GM12878 (cell line): ENCODE measurements around the gene BNIP3. TPM values are rescaled to one million over a fixed set of nuclear protein-coding genes. Genes with fewer than 3 reads are reported as not detected.

Source experiments
- ATAC-seq: fragments of 200-7000 bp; cut with Tn5 transposase; 3 replicates; pipeline ENCODE4 v1.9.1; 2020; ENCODE audit warnings: mild to moderate bottlenecking, moderate library complexity
- BruUV-seq: library from RNA; stranded (reverse); fragments of 400-500 nt; replicated peaks from 2 replicates; lab custom pipeline; 2021; lab: Mats Ljungman, UMichigan
- CTCF ChIA-PET: fragments of 300-600 bp; sonication (Branson Sonifier 250); formaldehyde crosslinking; extraction: SDS; loops from one replicate; lab custom pipeline; 2021; ENCODE audit warnings: inconsistent platforms; lab: Yijun Ruan, JAX
- POLR2A ChIA-PET: fragments of 350-600 bp; formaldehyde crosslinking; extraction: SDS; loops from one replicate; lab custom pipeline; 2021; ENCODE audit warnings: inconsistent platforms; lab: Charles Lee
- RAD21 ChIA-PET: fragments of 300-600 bp; sonication (Branson Sonifier 250); formaldehyde crosslinking; loops from one replicate; lab custom pipeline; 2023; ENCODE audit warnings: antibody characterized with exemption; ENCODE audit not compliant: unreplicated experiment; lab: Charles Lee
- SMC1A ChIA-PET: fragments of 300-600 bp; sonication (Branson Sonifier 250); formaldehyde crosslinking; loops from one replicate; lab custom pipeline; 2023; ENCODE audit not compliant: unreplicated experiment, uncharacterized antibody; lab: Charles Lee
- DNase-seq: peaks from one replicate; pipeline ENCODE4 v3.0.0-alpha.2; 2011; ENCODE audit warnings: low read depth, low spot score
- FAIRE-seq: peaks from 3 replicates; lab custom pipeline; 2011; peaks lifted over from hg19 to GRCh38; lab: Jason Lieb, UNC
- H2AFZ ChIP-seq: 2 replicates; pipeline ENCODE4 v1.6.0; 2011; ENCODE audit warnings: low read depth, low read length, control low read depth; ENCODE audit not compliant: control insufficient read depth
- H3K27ac ChIP-seq: 2 replicates; pipeline ENCODE4 v1.5.1; 2011; ENCODE audit warnings: control low read depth; ENCODE audit not compliant: control insufficient read depth, insufficient read depth
- H3K27me3 ChIP-seq, 2 experiments: replicated peaks in 1 of 2; 2 replicates each; pipeline versions ENCODE4 v1.6.0 to v1.6.1; 2011; ENCODE audit warnings: low read length in 1 of 2; ENCODE audit not compliant: control insufficient read depth in 2 of 2, insufficient read depth in 2 of 2
- H3K36me3 ChIP-seq, 2 experiments: 2 replicates each; pipeline ENCODE4 v1.5.1; 2011; ENCODE audit warnings: low read length in 1 of 2; ENCODE audit not compliant: control insufficient read depth in 2 of 2, insufficient read depth in 2 of 2
- H3K4me1 ChIP-seq: 2 replicates; pipeline ENCODE4 v1.6.1; 2011; ENCODE audit warnings: mild to moderate bottlenecking, low read length, moderate library complexity, mixed read lengths; ENCODE audit not compliant: control insufficient read depth, insufficient read depth
- H3K4me2 ChIP-seq: 2 replicates; pipeline ENCODE4 v1.6.0; 2011; ENCODE audit warnings: control low read depth; ENCODE audit not compliant: control insufficient read depth, insufficient read depth
- H3K4me3 ChIP-seq: fragments of 200-600 bp; sonication (generic); 2 replicates; pipeline ENCODE4 v1.5.1; 2016
- H3K79me2 ChIP-seq: 2 replicates; pipeline ENCODE4 v1.6.0; 2011; ENCODE audit warnings: low read length; ENCODE audit not compliant: control insufficient read depth, insufficient read depth
- H3K9ac ChIP-seq: 2 replicates; pipeline ENCODE4 v1.8.0; 2011; ENCODE audit warnings: low read length, control low read depth, mixed read lengths; ENCODE audit not compliant: control insufficient read depth, insufficient read depth
- H3K9me3 ChIP-seq: replicated peaks from 3 replicates; pipeline ENCODE4 v1.5.1; 2011; ENCODE audit warnings: mild to moderate bottlenecking, low read length; ENCODE audit not compliant: control insufficient read depth, insufficient read depth
- H4K20me1 ChIP-seq: 2 replicates; pipeline ENCODE4 v1.6.0; 2011; ENCODE audit not compliant: control insufficient read depth, insufficient read depth
- CBX3 ChIP-seq: fragments of 200-600 bp; sonication (generic); IDR thresholded peaks from 2 replicates; pipeline ENCODE4 v1.6.1; 2016; ENCODE audit warnings: low read depth, borderline replicate concordance
- EZH2 ChIP-seq: IDR thresholded peaks from 2 replicates; pipeline ENCODE4 v1.6.1; 2012; ENCODE audit warnings: low read depth, mild to moderate bottlenecking, control low read depth, inconsistent platforms, low read length, borderline replicate concordance; ENCODE audit not compliant: control insufficient read depth
- MXI1 ChIP-seq: fragments of 150-350 bp; IDR thresholded peaks from 2 replicates; pipeline ENCODE4 v1.6.1; 2011; ENCODE audit warnings: low read depth, mild to moderate bottlenecking, inconsistent platforms, low read length, improper control_type of control experiment
- PRDM15 ChIP-seq: fragments of 450-650 bp; formaldehyde crosslinking; IDR thresholded peaks from 2 replicates; pipeline ENCODE4 v1.4.0; 2020; ENCODE audit warnings: mild to moderate bottlenecking, moderate library complexity
- RUNX3 ChIP-seq: IDR thresholded peaks from 2 replicates; pipeline ENCODE4 v1.6.1; 2012; ENCODE audit warnings: low read length, inconsistent platforms
- WGBS: methylation state at CpG from one replicate; pipeline ENCODE4 v1.1.6; 2016; ENCODE audit warnings: low lambda C conversion rate; ENCODE audit not compliant: insufficient replicate concordance, insufficient coverage; ENCODE audit errors: missing lambda C conversion rate; 5-methylcytosine and 5-hydroxymethylcytosine counted together
- in situ Hi-C: fragments of 300-500 bp; cut with MboI; formaldehyde crosslinking; loops from 9 replicates; pipeline ENCODE4 v1.14.3; 2018; ENCODE audit warnings: mixed read lengths
- intact Hi-C: fragments of 100-400 bp; cut with micrococcal nuclease; formaldehyde crosslinking; loops from one replicate; pipeline ENCODE4 v1.14.2; 2022; ENCODE audit not compliant: unreplicated experiment
- polyA plus RNA-seq, 11 experiments: library from polyadenylated mRNA; depleted of rRNA in 4 of 11; unstranded in 6 of 11; stranded (reverse) in 5 of 11; fragments of >200 nt; fragmentation: Nextera tagmentation in 4 of 11; fragmentation: Illumina TruSeq in 1 of 11; extraction: Ambion mirVana in 4 of 11; extraction: Trizol in 1 of 11; gene quantifications; 1 replicate in 1 of 11; 2 replicates in 10 of 11; pipeline versions ENCODE4 v1.2.1 to v1.2.3, GENCODE V29; 2011 to 2016; ENCODE audit warnings: inconsistent platforms in 2 of 11, missing spikeins in 2 of 11, low read depth in 1 of 11
- total RNA-seq, 4 experiments: library from RNA; depleted of rRNA in 3 of 4; stranded (reverse); fragments of >200 nt in 3 of 4; fragmentation: Illumina TruSeq in 1 of 4; extraction: Trizol in 1 of 4; gene quantifications; 2 replicates each; pipeline versions ENCODE4 v1.2.1 to v1.2.3, GENCODE V29; 2013 to 2021
- TF ChIP-seq, protein P1 (sequence below), 3 experiments: IDR thresholded peaks in 2 of 3; conservative IDR thresholded peaks in 1 of 3; 2 replicates each; pipeline ENCODE4 v1.5.1; 2011; ENCODE audit warnings: low read depth in 3 of 3, low read length in 3 of 3, mild to moderate bottlenecking in 3 of 3, control low read depth in 2 of 3, moderate library complexity in 2 of 3, inconsistent platforms in 1 of 3, mixed read lengths in 1 of 3; ENCODE audit not compliant: control insufficient read depth in 2 of 3, insufficient read depth in 1 of 3; ENCODE audit errors: extremely low read depth in 1 of 3

Gene BNIP3
- total and polyA plus RNA-seq, 10 of the 15 experiments (the other 5 are each of a cell fraction or from before 2014, with no cell fraction given): 7.7 to 122 (median 29.9) TPM

GRCh38 chr10:132007681-132008080, 26.0 kb upstream of the BNIP3 start:
- TF ChIP-seq, protein P1, sequence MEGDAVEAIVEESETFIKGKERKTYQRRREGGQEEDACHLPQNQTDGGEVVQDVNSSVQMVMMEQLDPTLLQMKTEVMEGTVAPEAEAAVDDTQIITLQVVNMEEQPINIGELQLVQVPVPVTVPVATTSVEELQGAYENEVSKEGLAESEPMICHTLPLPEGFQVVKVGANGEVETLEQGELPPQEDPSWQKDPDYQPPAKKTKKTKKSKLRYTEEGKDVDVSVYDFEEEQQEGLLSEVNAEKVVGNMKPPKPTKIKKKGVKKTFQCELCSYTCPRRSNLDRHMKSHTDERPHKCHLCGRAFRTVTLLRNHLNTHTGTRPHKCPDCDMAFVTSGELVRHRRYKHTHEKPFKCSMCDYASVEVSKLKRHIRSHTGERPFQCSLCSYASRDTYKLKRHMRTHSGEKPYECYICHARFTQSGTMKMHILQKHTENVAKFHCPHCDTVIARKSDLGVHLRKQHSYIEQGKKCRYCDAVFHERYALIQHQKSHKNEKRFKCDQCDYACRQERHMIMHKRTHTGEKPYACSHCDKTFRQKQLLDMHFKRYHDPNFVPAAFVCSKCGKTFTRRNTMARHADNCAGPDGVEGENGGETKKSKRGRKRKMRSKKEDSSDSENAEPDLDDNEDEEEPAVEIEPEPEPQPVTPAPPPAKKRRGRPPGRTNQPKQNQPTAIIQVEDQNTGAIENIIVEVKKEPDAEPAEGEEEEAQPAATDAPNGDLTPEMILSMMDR (IDR thresholded peaks at IDR 0.05 in 2 of 3, conservative IDR thresholded peaks at IDR 0.05 in 1 of 3; ENCODE audit: control insufficient read depth in 2 of 3, extremely low read depth in 1 of 3, insufficient read depth in 1 of 3, low read depth in 3 of 3, low read length in 3 of 3): no peak
- TF ChIP-seq MXI1: no peak
- TF ChIP-seq EZH2: no peak
- no peak for TF ChIP-seq RUNX3
- intact Hi-C loops: no loop called here
- Histone ChIP-seq H3K79me2 (no peaks in the 10 kb centered on the region), H4K20me1 (no peaks in the 10 kb centered on the region), H3K36me3 (no peaks in the 10 kb centered on the region), H3K9ac (no peak overlapping the region), H3K27me3 (peaks cover 0 to 3% of the 10 kb centered on the region in 2 experiments; a peak in 1 of 4 replicates), H3K4me1 (no peaks in the 10 kb centered on the region), H3K4me2 (no peak overlapping the region), H3K27ac (no peak overlapping the region), H3K4me3 (no peak overlapping the region), H3K9me3 (no peaks in the 10 kb centered on the region; the same call in 2 of the 3 replicates), H2AFZ (no peak overlapping the region)
- no TSS peak for BruUV-seq
- 57% methylated on average over 10 of the region's 10 CpGs for WGBS
- ChIA-PET RAD21 (interaction anchor here (0.6 kb wide), 1 partner anchor 15 kb away, joined by 3 read pairs; no protein-coding TSS in a partner anchor), SMC1A (no interaction called here), POLR2A (no interaction called here), CTCF (no interaction called here)
- in situ Hi-C loops: no loop called here
- no peak for FAIRE-seq
- no peak for DNase-seq
- ATAC-seq: no peak

- DNase-seq (no peak), ATAC-seq (no peak), FAIRE-seq (no peak)
- RAD21 ChIA-PET: no interaction called here
- Histone ChIP-seq H2AFZ (no peak overlapping the region), H3K4me2 (no peak overlapping the region), H3K79me2 (no peaks in the 10 kb centered on the region), H3K4me3 (no peak overlapping the region), H3K36me3 (no peaks in the 10 kb centered on the region), H4K20me1 (no peaks in the 10 kb centered on the region), H3K27me3 (peaks cover 0 to 3% of the 10 kb centered on the region in 2 experiments; a peak in 1 of 4 replicates), H3K9me3 (no peaks in the 10 kb centered on the region; the same call in 2 of the 3 replicates), H3K9ac (no peak overlapping the region), H3K27ac (no peak overlapping the region), H3K4me1 (no peaks in the 10 kb centered on the region)
- in situ Hi-C loops: no loop called here
- intact Hi-C loops: no loop called here
- 57% methylated on average over 4 of the region's 4 CpGs for WGBS
- BruUV-seq: no TSS peak
- CTCF ChIA-PET: no interaction called here
- SMC1A ChIA-PET: interaction anchor here (0.9 kb wide), 1 partner anchor 121 kb away, joined by 3 read pairs; no protein-coding TSS in a partner anchor
- POLR2A ChIA-PET: no interaction called here
- TF ChIP-seq PRDM15 (no peak), CBX3 (no peak)
Observed at GRCh38 chr10:132006966-132007365, 25.2 kb upstream of the BNIP3 start.
